Prostate gland (tissue), 2 donors: Measurements from ENCODE around the gene CXCL11.

ENCODE experiments used
- POLR2A ChIP-seq: fragments of 450-650 bp; IDR thresholded peaks from one replicate; pipeline ENCODE4 v1.6.1; 2016; ENCODE audit warnings: antibody characterized with exemption, mild to moderate bottlenecking
- POLR2AphosphoS5 ChIP-seq: sonication (generic); formaldehyde crosslinking; IDR thresholded peaks from one replicate; pipeline ENCODE4 v1.6.1; 2017; ENCODE audit warnings: antibody characterized with exemption
- TF ChIP-seq, protein P1 (sequence below), 4 experiments: fragments of 200-600 bp in 2 of 4; fragments of 450-650 bp in 2 of 4; sonication (generic) in 2 of 4; IDR thresholded peaks; 1 replicate in 3 of 4; 2 replicates in 1 of 4; pipeline ENCODE4 v1.5.1; 2016 to 2019; ENCODE audit warnings: antibody characterized with exemption in 4 of 4, mild to moderate bottlenecking in 2 of 4, moderate library complexity in 2 of 4

DNA sequence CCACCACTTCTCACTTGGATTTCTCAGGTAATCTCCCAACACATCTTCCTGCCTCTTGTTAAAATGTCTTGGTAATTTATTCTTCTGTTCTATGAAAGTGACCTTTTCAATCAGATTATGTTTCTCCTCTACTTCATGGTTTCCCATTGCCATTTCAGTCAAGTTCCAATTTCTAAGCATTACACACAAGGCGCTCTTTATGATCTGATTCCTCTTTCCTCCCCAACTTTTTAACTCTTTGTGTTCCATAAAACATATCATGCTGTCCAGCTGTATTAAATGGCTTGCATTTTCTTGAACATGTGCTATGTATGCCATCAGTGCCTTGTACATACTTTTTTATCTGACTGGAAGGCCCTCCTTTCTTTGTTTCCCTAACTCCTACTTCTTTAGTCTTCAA is 25.6 kb upstream of the CXCL11 start:
- TF ChIP-seq, protein P1, sequence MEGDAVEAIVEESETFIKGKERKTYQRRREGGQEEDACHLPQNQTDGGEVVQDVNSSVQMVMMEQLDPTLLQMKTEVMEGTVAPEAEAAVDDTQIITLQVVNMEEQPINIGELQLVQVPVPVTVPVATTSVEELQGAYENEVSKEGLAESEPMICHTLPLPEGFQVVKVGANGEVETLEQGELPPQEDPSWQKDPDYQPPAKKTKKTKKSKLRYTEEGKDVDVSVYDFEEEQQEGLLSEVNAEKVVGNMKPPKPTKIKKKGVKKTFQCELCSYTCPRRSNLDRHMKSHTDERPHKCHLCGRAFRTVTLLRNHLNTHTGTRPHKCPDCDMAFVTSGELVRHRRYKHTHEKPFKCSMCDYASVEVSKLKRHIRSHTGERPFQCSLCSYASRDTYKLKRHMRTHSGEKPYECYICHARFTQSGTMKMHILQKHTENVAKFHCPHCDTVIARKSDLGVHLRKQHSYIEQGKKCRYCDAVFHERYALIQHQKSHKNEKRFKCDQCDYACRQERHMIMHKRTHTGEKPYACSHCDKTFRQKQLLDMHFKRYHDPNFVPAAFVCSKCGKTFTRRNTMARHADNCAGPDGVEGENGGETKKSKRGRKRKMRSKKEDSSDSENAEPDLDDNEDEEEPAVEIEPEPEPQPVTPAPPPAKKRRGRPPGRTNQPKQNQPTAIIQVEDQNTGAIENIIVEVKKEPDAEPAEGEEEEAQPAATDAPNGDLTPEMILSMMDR (IDR thresholded peaks at IDR 0.05): no peak
- TF ChIP-seq POLR2AphosphoS5 (no peak), POLR2A (no peak)
